K562 (cell line): ENCODE results near the gene DUSP10. TPM values are rescaled to one million over a fixed set of nuclear protein-coding genes. Genes with fewer than 3 reads are reported as not detected.

Experiments used
- CBFA2T3 ChIP-seq: fragments of 450-650 bp; IDR thresholded peaks from 2 replicates; pipeline ENCODE4 v1.6.1; 2017
- GABPB2 ChIP-seq: fragments of 250-450 bp; sonication (Bioruptor Pico); conservative IDR thresholded peaks from 2 replicates; pipeline ENCODE4 v1.5.1; 2021; ENCODE audit warnings: mild to moderate bottlenecking
- HDAC6 ChIP-seq: IDR thresholded peaks from 2 replicates; pipeline ENCODE4 v1.6.1; 2012; ENCODE audit warnings: low read depth, mild to moderate bottlenecking, control low read depth, inconsistent platforms, low read length, moderate library complexity
- HMBOX1 ChIP-seq: sonication (generic); IDR thresholded peaks from 2 replicates; pipeline ENCODE4 v1.6.1; 2016
- HNRNPL ChIP-seq: fragments of 200-400 bp; formaldehyde crosslinking; IDR thresholded peaks from 2 replicates; pipeline ENCODE4 v1.6.1; 2017; ENCODE audit warnings: low read depth, mild to moderate bottlenecking, low read length
- MYBL2 ChIP-seq, 2 experiments: fragments of 450-650 bp in 1 of 2; sonication (generic) in 1 of 2; formaldehyde crosslinking in 1 of 2; IDR thresholded peaks; 2 replicates each; pipeline versions ENCODE4 v1.6.1 to v1.8.1; 2017 to 2022; ENCODE audit warnings: borderline replicate concordance in 1 of 2, inconsistent platforms in 1 of 2, low read depth in 1 of 2, mild to moderate bottlenecking in 1 of 2, missing genetic modification reagents in 1 of 2, moderate library complexity in 1 of 2
- NUFIP1 ChIP-seq: fragments of 450-650 bp; IDR thresholded peaks from 2 replicates; pipeline ENCODE4 v1.6.1; 2018; ENCODE audit not compliant: partially characterized antibody
- PML ChIP-seq: IDR thresholded peaks from 2 replicates; pipeline ENCODE4 v1.6.1; 2012; ENCODE audit warnings: low read length, inconsistent platforms
- SMAD2 ChIP-seq: fragments of 150-350 bp; IDR thresholded peaks from 2 replicates; pipeline ENCODE4 v1.6.1; 2014; ENCODE audit warnings: low read depth, mild to moderate bottlenecking, low read length
- TCF15 ChIP-seq: fragments of 250-450 bp; sonication (Bioruptor Pico); IDR thresholded peaks from 2 replicates; pipeline ENCODE4 v1.8.0; 2022; ENCODE audit warnings: moderate library complexity, mild to moderate bottlenecking, inconsistent platforms
- TCF7L2 ChIP-seq: fragments of 150-350 bp; IDR thresholded peaks from 2 replicates; pipeline ENCODE4 v1.6.1; 2016; ENCODE audit warnings: low read depth, mild to moderate bottlenecking, low read length, moderate library complexity
- U2AF1 ChIP-seq: fragments of 200-400 bp; formaldehyde crosslinking; optimal IDR thresholded peaks from 2 replicates; pipeline ENCODE3; 2017; ENCODE audit warnings: mild to moderate bottlenecking, low read depth, low read length, moderate library complexity
- ZBTB17 ChIP-seq: fragments of 450-650 bp; formaldehyde crosslinking; IDR thresholded peaks from 2 replicates; pipeline ENCODE4 v1.4.0; 2020; ENCODE audit warnings: mild to moderate bottlenecking
- ZBTB49 ChIP-seq: sonication (generic); formaldehyde crosslinking; IDR thresholded peaks from 2 replicates; pipeline ENCODE4 v1.8.0; 2022; ENCODE audit warnings: missing genetic modification reagents, mild to moderate bottlenecking, borderline replicate concordance
- ZNF143 ChIP-seq: sonication (generic); formaldehyde crosslinking; IDR thresholded peaks from 2 replicates; pipeline ENCODE4 v1.9.0; 2022; ENCODE audit warnings: mild to moderate bottlenecking, missing genetic modification reagents
- ZNF184 ChIP-seq: sonication (generic); formaldehyde crosslinking; IDR thresholded peaks from 2 replicates; pipeline ENCODE4 v1.5.0; 2020; ENCODE audit warnings: missing genetic modification reagents
- ZNF311 ChIP-seq: fragments of 250-450 bp; sonication (Bioruptor Pico); IDR thresholded peaks from 2 replicates; pipeline ENCODE4 v1.4.0; 2020; ENCODE audit warnings: mild to moderate bottlenecking, moderate library complexity
- ZNF699 ChIP-seq: fragments of 250-450 bp; sonication (Bioruptor Pico); IDR thresholded peaks from 2 replicates; pipeline ENCODE4 v1.8.0; 2021; ENCODE audit warnings: mild to moderate bottlenecking, moderate library complexity; ENCODE audit not compliant: insufficient replicate concordance
- ZNF79 ChIP-seq: fragments of 250-450 bp; sonication (Bioruptor Pico); IDR thresholded peaks from 2 replicates; pipeline ENCODE4 v1.4.0; 2020; ENCODE audit warnings: low read depth, mild to moderate bottlenecking, moderate library complexity
- polyA plus RNA-seq, 8 experiments: library from polyadenylated mRNA; depleted of rRNA in 4 of 8; stranded (reverse) in 5 of 8; unstranded in 3 of 8; fragments of >200 nt; fragmentation: Nextera tagmentation in 2 of 8; fragmentation: Illumina TruSeq in 1 of 8; extraction: Ambion mirVana in 2 of 8; extraction: Trizol in 1 of 8; gene quantifications; 2 replicates each; pipeline versions ENCODE4 v1.2.1 to v1.2.3, GENCODE V29; 2011 to 2014; ENCODE audit warnings: inconsistent platforms in 1 of 8, missing spikeins in 1 of 8
- total RNA-seq, 7 experiments: library from RNA; depleted of rRNA in 6 of 7; stranded (reverse); fragments of >200 nt in 6 of 7; fragmentation: Illumina TruSeq in 2 of 7; extraction: Trizol in 2 of 7; gene quantifications; 2 replicates each; pipeline versions ENCODE4 v1.2.1 to v1.2.3, GENCODE V29; 2011 to 2021; ENCODE audit warnings: low replicate concordance in 1 of 7
- TF ChIP-seq, protein P1 (sequence below): sonication (generic); formaldehyde crosslinking; IDR thresholded peaks from 2 replicates; pipeline ENCODE4 v1.8.1; 2023; ENCODE audit warnings: mild to moderate bottlenecking, missing genetic modification reagents
- TF ChIP-seq, protein P2 (sequence below): fragments of 450-650 bp; formaldehyde crosslinking; IDR thresholded peaks from 2 replicates; pipeline ENCODE4 v1.4.0; 2022; ENCODE audit warnings: mild to moderate bottlenecking, moderate library complexity

The DUSP10 gene
- total and polyA plus RNA-seq, 9 of the 15 experiments (the other 6 are each of a cell fraction or from before 2014, with no cell fraction given) = 1.7 to 8.3 (median 6.1) TPM

DNA sequence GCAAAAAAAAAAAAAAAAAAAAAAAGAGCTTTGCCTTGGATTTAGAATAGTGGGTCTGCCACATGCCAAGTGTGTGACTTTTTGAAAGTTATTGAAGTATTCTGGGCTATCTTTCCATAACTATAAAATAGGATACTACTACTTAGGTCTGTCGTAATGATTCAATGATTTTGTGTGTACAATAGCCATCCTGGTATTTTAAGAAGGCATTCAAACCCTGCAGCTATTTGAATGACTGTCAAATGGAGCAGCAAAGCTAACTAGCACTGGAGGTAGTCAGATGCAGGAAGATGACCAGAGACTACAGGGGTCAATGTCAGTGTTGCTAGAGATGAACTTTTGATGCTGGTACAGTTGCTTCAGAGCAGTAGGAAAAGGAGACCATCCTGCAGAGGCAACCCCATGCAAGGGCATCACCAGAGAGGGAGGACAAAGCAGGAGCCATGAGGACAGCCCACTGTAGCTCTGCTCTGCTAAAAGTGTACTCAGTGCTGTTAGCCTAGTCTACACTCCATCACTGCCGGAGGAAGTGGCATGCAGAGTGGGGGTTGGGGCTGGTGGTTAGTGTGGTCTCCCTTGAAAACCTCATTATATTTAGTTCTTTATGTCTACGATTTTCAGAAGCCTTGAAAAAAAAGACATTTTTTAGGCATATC, 29.0 kb downstream of the DUSP10 start (continued):
- TF ChIP-seq, protein P1, sequence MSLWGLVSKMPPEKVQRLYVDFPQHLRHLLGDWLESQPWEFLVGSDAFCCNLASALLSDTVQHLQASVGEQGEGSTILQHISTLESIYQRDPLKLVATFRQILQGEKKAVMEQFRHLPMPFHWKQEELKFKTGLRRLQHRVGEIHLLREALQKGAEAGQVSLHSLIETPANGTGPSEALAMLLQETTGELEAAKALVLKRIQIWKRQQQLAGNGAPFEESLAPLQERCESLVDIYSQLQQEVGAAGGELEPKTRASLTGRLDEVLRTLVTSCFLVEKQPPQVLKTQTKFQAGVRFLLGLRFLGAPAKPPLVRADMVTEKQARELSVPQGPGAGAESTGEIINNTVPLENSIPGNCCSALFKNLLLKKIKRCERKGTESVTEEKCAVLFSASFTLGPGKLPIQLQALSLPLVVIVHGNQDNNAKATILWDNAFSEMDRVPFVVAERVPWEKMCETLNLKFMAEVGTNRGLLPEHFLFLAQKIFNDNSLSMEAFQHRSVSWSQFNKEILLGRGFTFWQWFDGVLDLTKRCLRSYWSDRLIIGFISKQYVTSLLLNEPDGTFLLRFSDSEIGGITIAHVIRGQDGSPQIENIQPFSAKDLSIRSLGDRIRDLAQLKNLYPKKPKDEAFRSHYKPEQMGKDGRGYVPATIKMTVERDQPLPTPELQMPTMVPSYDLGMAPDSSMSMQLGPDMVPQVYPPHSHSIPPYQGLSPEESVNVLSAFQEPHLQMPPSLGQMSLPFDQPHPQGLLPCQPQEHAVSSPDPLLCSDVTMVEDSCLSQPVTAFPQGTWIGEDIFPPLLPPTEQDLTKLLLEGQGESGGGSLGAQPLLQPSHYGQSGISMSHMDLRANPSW (CRISPR knock-in tag) = no peak
- TF ChIP-seq ZBTB49 (CRISPR knock-in tag) (no peak), NUFIP1 (no peak), MYBL2 (IDR thresholded peaks at IDR 0.05; ENCODE audit: low read depth) (no peak), MYBL2 (CRISPR knock-in tag; IDR thresholded peaks at IDR 0.05; ENCODE audit: borderline replicate concordance) (no peak), TCF7L2 (no peak), ZNF143 (CRISPR knock-in tag) (no peak), ZNF311 (CRISPR knock-in tag) (peak; percentile 66), ZBTB17 (CRISPR knock-in tag) (peak; percentile 87), ZNF79 (CRISPR knock-in tag) (peak; percentile 48; the same call in 1 of the 2 replicates), HNRNPL (no peak), U2AF1 (no peak), SMAD2 (no peak), TCF15 (CRISPR knock-in tag) (no peak), PML (0 out of 2 replicates have a peak, but pooled peaks have one; percentile 9), GABPB2 (CRISPR knock-in tag) (no peak), HMBOX1 (no peak), ZNF699 (peak; percentile 9), ZNF184 (no peak), HDAC6 (no peak), CBFA2T3 (no peak)
- TF ChIP-seq, protein P2, sequence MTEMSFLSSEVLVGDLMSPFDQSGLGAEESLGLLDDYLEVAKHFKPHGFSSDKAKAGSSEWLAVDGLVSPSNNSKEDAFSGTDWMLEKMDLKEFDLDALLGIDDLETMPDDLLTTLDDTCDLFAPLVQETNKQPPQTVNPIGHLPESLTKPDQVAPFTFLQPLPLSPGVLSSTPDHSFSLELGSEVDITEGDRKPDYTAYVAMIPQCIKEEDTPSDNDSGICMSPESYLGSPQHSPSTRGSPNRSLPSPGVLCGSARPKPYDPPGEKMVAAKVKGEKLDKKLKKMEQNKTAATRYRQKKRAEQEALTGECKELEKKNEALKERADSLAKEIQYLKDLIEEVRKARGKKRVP (CRISPR knock-in tag) = peak; percentile 77
